ENCODE data around the gene PWWP2B. TPM values are rescaled to one million over a fixed set of nuclear protein-coding genes. Genes with fewer than 3 reads are reported as not detected.

PWWP2B gene
- polyA plus RNA-seq, 1 donor, result 23.7 TPM

- peaks cover 68% of the 10 kb centered on the region for H3K4me1 ChIP-seq (ENCODE audit: control insufficient read depth, insufficient read depth, low read length)
- peak overlapping the region; percentile 93 for H3K27ac ChIP-seq (ENCODE audit: low read length)
- no CpG with 5 or more reads among the region's 18 CpGs for WGBS (ENCODE audit: insufficient coverage, low lambda C conversion rate)
- H3K27me3 ChIP-seq (ENCODE audit: control insufficient read depth, insufficient read depth, low read length), result no peaks in the 10 kb centered on the region
- no peak overlapping the region for H3K4me3 ChIP-seq (ENCODE audit: low read length)
- peak; percentile 92 to 96 for DNase-seq
- peaks cover 8% of the 10 kb centered on the region for H3K9me3 ChIP-seq (ENCODE audit: control insufficient read depth, low read depth, low read length)
- H3K36me3 ChIP-seq (ENCODE audit: control insufficient read depth, insufficient read depth, low read length), result peaks cover 17% of the 10 kb centered on the region
Measured at GRCh38 chr10:132418527-132419416, 21.8 kb downstream of the PWWP2B start.

- no peak for DNase-seq
Measured at GRCh38 chr10:132419538-132420468, 22.8 kb downstream of the PWWP2B start.

DNA sequence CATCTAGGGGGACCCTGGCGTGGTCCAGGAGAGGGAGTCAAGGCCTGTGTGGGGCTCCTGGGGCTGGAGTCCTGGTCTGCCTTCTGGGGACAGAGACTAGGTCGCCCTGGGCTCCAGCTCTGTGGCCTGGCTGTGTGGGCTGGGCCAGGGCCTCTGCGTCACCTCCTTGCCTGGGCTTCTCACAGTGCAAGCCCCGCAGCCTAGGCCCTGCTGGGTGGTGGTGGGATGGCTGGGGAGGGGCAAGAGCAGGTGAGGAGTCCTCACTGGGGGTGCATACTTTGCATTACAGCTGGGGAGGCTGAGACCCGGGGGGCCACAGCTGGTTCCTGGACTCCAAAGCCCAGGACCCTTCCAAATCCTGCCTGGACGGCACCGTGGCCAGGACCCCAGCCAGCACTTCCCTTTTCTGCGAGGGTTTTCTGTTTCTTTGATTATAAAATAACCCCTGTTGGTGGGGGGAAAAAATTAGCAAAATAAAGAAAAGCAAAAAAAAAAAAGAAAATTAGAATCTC lies 23.5 kb downstream of the PWWP2B start:
- Histone ChIP-seq H3K4me1 (ENCODE audit: control insufficient read depth, insufficient read depth, low read length) (peaks cover 55% of the 10 kb centered on the region), H3K27ac (ENCODE audit: low read length) (peak overlapping the region; percentile 94), H3K9me3 (ENCODE audit: control insufficient read depth, low read depth, low read length) (peaks cover 8% of the 10 kb centered on the region), H3K4me3 (ENCODE audit: low read length) (no peak overlapping the region), H3K36me3 (ENCODE audit: control insufficient read depth, insufficient read depth, low read length) (peaks cover 13% of the 10 kb centered on the region), H3K27me3 (ENCODE audit: control insufficient read depth, insufficient read depth, low read length) (no peaks in the 10 kb centered on the region)
- DNase-seq, result peak in 1 of 2 donors; percentile 46
- WGBS (ENCODE audit: insufficient coverage, low lambda C conversion rate), result no CpG with 5 or more reads among the region's 8 CpGs

More at GRCh38 chr10:132419538-132420468, 22.8 kb downstream of the PWWP2B start:
- no CpG with 5 or more reads among the region's 25 CpGs for WGBS (ENCODE audit: insufficient coverage, low lambda C conversion rate)
- peak overlapping the region; percentile 94 for H3K27ac ChIP-seq (ENCODE audit: low read length)
- H3K9me3 ChIP-seq (ENCODE audit: control insufficient read depth, low read depth, low read length), result peaks cover 8% of the 10 kb centered on the region
- H3K4me1 ChIP-seq (ENCODE audit: control insufficient read depth, insufficient read depth, low read length), result peaks cover 58% of the 10 kb centered on the region
- H3K27me3 ChIP-seq (ENCODE audit: control insufficient read depth, insufficient read depth, low read length), result no peaks in the 10 kb centered on the region
- peaks cover 13% of the 10 kb centered on the region for H3K36me3 ChIP-seq (ENCODE audit: control insufficient read depth, insufficient read depth, low read length)
- no peak overlapping the region for H3K4me3 ChIP-seq (ENCODE audit: low read length)

DNA sequence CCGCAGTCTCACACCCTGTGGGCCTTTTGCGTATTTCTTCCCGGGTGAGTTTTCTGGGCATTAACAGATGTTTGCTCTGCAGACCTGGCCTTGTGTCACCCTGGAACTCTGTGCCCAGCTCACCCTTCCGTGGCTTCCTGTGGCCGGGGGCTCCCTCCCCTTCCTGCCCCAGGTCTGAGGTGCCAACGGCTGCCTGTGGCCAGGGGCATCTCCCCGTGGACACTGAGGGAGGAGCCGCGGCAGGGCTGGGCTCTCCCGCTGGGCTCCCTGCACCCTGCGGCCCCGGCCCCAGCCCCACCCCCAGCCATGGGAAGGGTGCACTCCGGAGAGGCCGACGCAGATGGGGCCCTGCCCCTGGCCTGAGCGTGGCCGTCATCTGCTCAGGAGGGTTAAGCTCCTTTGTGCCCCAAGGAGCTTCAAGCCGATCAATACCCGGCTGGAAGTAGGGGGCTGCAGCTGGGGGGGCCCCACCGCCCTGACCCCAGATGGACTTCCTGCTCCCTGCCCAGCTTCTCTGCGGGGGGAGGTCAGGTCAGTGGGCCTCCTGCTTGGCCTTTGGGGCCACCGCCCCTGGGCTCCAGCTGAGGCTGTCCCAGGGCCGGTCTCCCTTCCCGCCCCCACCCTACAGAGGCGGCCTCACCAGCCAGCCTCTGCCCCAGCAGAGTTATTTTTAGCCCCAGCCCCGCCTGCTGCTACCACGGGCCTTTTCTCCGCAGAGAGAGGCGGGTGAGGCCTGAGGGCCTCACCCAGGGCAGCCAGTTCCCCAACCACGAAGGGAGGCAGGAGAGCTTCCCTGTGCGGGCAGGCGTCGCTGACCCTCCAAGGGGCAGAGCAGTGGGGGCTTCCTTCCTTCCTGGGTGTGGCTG lies 24.2 kb downstream of the PWWP2B start:
- Histone ChIP-seq H3K4me1 (ENCODE audit: control insufficient read depth, insufficient read depth, low read length) (peaks cover 55% of the 10 kb centered on the region), H3K27ac (ENCODE audit: low read length) (peak overlapping the region; percentile 94), H3K36me3 (ENCODE audit: control insufficient read depth, insufficient read depth, low read length) (peaks cover 10% of the 10 kb centered on the region), H3K4me3 (ENCODE audit: low read length) (no peak overlapping the region), H3K27me3 (ENCODE audit: control insufficient read depth, insufficient read depth, low read length) (no peaks in the 10 kb centered on the region), H3K9me3 (ENCODE audit: control insufficient read depth, low read depth, low read length) (peaks cover 4% of the 10 kb centered on the region)
- WGBS (ENCODE audit: insufficient coverage, low lambda C conversion rate), result 35% methylated on average over 2 of the region's 33 CpGs
- peak; percentile 84 to 93 for DNase-seq

DNA sequence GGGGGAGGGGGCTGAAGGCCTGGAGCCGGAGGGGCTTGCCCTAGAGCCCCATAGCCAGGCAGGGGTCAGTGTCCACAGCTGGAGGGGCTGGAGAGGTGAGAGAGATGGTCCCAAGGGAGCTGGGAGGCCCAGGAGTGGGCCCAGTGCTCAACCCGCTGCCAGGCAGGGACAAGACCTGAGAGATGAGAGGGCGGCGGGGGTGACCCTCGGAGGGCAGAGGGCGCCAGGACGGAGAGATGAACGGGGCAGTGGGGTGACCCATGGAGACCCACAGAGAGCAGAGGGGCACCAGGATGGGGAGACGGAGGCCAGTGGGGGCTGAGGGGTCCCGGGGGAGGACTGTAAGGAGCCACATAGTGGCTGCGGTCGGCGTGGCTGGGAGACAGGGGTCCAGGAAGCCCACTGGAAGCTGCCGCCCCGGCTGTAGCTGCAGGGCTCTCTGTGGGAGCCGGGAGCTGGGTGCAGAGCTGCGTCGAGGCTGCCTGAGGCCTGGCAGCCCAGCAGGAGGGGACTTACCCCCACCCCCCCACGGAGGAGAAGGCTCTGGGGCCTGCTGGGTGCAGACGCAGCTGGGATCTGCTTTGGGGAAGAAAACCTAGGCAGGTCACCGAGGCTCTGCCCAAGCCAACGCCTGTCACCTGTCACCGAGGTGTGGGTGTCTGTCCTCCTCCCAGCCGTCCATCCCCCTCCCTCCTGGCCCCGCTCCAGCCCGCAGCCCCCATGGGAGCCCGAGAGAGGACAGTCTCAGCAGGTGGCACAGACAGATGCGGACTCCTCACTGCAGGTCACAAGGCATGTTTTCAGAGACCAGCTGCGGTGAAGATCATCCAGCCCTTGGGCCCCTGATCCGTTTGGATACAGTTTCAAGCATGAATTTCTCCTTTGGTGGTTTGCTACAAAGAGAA lies 25.1 kb downstream of the PWWP2B start:
- Histone ChIP-seq H3K9me3 (ENCODE audit: control insufficient read depth, low read depth, low read length) (peaks cover 2% of the 10 kb centered on the region), H3K4me1 (ENCODE audit: control insufficient read depth, insufficient read depth, low read length) (peaks cover 55% of the 10 kb centered on the region), H3K36me3 (ENCODE audit: control insufficient read depth, insufficient read depth, low read length) (peaks cover 8% of the 10 kb centered on the region), H3K27ac (ENCODE audit: low read length) (peak overlapping the region; percentile 94), H3K27me3 (ENCODE audit: control insufficient read depth, insufficient read depth, low read length) (no peaks in the 10 kb centered on the region), H3K4me3 (ENCODE audit: low read length) (no peak overlapping the region)
- WGBS (ENCODE audit: insufficient coverage, low lambda C conversion rate), result no CpG with 5 or more reads among the region's 30 CpGs
- DNase-seq, result no peak

DNA sequence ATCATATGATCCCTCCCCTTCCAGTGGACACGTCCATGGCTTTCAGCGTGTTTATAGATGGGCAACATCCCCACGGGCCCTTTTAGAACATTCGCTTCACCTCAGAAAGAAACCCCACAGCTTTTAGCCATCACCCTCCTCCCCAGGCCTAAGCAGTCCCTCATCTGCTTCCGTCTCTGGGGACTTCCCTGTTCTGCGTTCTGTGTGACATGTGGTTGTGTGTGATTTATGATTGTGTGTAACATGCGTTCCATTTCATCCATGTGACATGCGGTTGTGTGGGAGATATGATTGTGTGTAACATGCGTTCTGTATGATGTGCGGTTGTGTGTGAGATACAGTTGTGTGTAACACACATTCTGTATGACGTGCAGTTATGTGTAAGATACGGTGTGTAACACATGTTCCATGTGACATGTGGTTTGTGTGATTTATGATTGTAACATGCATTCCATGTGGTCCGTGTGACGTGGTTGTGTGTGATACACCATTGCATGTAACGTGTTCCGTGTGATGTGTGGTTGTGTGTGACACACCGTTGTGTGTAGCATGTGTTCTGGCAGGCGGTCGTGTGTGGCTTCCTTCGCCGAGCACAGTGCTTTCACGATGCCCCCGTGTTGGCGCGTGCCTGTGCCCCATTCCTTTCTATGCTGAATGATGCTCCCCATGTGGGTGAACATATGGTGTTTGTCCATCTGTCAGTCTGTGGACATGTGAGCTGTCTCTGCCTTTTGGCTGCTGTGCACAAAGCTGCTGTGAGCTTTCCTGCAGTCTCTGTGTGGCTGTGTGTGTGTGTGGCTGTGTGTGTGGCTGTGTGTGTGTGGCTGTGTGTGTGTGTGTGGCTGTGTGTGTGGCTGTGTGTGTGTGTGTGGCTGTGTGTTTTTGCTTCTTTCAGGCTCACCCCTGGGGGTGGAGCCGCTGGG lies 26.2 kb downstream of the PWWP2B start:
- Histone ChIP-seq H3K36me3 (ENCODE audit: control insufficient read depth, insufficient read depth, low read length) (peaks cover under 1% of the 10 kb centered on the region), H3K4me1 (ENCODE audit: control insufficient read depth, insufficient read depth, low read length) (peaks cover 46% of the 10 kb centered on the region), H3K27me3 (ENCODE audit: control insufficient read depth, insufficient read depth, low read length) (no peaks in the 10 kb centered on the region), H3K4me3 (ENCODE audit: low read length) (no peak overlapping the region), H3K27ac (ENCODE audit: low read length) (peak overlapping the region; percentile 28), H3K9me3 (ENCODE audit: control insufficient read depth, low read depth, low read length) (no peaks in the 10 kb centered on the region)
- 93% methylated on average over 3 of the region's 26 CpGs for WGBS (ENCODE audit: insufficient coverage, low lambda C conversion rate)
- no peak for DNase-seq

DNA sequence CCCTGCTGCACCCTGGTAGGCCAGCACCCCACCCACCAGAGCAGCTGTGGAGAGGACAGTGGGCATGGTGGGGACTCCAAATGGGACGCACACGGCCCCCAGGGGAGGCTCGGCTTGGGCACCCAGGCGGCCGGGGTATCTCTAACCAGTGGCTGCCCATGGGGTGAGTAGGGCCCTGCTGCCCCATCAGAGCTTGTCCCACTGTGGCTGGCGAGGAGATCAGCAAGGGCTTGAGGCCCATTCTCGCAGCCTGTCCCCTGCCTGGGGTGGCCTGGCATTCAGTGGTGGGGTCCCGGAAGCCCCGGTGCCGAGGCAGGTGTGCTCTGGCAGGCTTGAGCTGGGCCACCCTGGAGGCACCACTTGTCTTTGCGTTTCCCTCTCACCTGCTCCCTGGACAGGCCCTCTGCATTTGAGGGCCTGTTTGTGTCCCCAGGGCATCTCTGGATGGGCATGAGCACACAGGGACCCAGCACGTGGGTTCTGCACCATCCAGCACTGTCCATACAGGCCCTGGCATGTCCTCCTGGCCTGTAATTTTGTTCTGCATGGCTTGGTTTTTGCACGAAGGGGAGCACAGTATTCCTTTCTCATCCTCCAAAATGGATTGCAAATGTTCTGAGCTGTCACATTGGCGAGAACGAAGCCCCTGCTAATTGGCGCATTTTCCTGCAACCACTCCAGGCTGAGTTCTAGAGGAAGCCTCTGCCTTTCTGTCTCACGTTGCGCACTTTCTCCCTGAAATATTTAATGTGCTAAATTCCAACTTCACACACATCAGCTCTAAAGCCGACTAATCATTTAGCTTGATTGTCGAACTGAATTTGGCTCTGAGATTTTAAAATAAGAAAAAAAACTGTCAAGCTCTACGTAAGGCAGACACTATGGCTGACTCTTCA lies 27.2 kb downstream of the PWWP2B start:
- 80% methylated on average over 2 of the region's 21 CpGs for WGBS (ENCODE audit: insufficient coverage, low lambda C conversion rate)
- Histone ChIP-seq H3K36me3 (ENCODE audit: control insufficient read depth, insufficient read depth, low read length) (peaks cover 3% of the 10 kb centered on the region), H3K27ac (ENCODE audit: low read length) (no peak overlapping the region), H3K27me3 (ENCODE audit: control insufficient read depth, insufficient read depth, low read length) (no peaks in the 10 kb centered on the region), H3K4me3 (ENCODE audit: low read length) (no peak overlapping the region), H3K4me1 (ENCODE audit: control insufficient read depth, insufficient read depth, low read length) (peaks cover 40% of the 10 kb centered on the region), H3K9me3 (ENCODE audit: control insufficient read depth, low read depth, low read length) (no peaks in the 10 kb centered on the region)
- DNase-seq, result no peak

All from large intestine (tissue), 3 donors.